ENCODE data around the gene USP24.

DNA sequence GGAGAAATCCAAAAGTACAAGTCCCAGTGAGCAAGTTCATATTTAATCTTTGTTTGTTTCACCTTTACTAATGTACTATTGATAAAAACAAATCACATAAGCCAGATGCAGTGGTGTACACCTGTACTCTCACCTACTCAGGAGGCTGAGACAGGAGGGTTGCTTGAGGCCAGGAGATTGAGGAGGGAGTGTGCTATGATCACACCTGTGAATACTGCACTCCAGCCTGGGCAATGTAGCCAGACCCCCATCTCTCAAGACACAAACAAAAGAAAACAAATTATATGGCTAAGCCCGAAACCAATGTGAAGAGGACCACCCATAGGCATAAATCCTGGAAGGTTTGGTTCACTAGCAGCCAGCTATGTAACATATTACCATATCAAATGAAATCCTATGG lies 9.6 kb upstream of the USP24 start:
- TF ChIP-seq, protein P1, sequence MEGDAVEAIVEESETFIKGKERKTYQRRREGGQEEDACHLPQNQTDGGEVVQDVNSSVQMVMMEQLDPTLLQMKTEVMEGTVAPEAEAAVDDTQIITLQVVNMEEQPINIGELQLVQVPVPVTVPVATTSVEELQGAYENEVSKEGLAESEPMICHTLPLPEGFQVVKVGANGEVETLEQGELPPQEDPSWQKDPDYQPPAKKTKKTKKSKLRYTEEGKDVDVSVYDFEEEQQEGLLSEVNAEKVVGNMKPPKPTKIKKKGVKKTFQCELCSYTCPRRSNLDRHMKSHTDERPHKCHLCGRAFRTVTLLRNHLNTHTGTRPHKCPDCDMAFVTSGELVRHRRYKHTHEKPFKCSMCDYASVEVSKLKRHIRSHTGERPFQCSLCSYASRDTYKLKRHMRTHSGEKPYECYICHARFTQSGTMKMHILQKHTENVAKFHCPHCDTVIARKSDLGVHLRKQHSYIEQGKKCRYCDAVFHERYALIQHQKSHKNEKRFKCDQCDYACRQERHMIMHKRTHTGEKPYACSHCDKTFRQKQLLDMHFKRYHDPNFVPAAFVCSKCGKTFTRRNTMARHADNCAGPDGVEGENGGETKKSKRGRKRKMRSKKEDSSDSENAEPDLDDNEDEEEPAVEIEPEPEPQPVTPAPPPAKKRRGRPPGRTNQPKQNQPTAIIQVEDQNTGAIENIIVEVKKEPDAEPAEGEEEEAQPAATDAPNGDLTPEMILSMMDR (optimal IDR thresholded peaks at IDR 0.05 in 1 of 3, IDR thresholded peaks at IDR 0.05 in 1 of 3, conservative IDR thresholded peaks at IDR 0.05 in 1 of 3; ENCODE audit: extremely low read depth in 1 of 3, insufficient read depth in 2 of 3, low read length in 3 of 3): no peak
- no peak for TF ChIP-seq EZH2 (IDR thresholded peaks at IDR 0.05; ENCODE audit: low read length)

Data from keratinocyte (primary cell).